OCI-LY7 (cell line): ENCODE measurements around the gene DAPK1. TPM values are rescaled to one million over a fixed set of nuclear protein-coding genes. Genes with fewer than 3 reads are reported as not detected.

Experiments used
- BruUV-seq: library from RNA; stranded (reverse); fragments of 400-500 nt; replicated peaks from 2 replicates; lab custom pipeline; 2021; lab: Mats Ljungman, UMichigan
- CTCF ChIA-PET: fragments of 300-600 bp; sonication (Branson Sonifier 250); formaldehyde crosslinking; loops from one replicate; lab custom pipeline; 2022; ENCODE audit warnings: antibody characterized with exemption; ENCODE audit not compliant: unreplicated experiment; lab: Charles Lee
- POLR2A ChIA-PET: fragments of 300-600 bp; sonication (Branson Sonifier 250); formaldehyde crosslinking; loops from one replicate; lab custom pipeline; 2022; ENCODE audit warnings: antibody characterized with exemption; lab: Charles Lee
- DNase-seq: peaks from one replicate; pipeline ENCODE4 v3.0.0-alpha.2; 2015; ENCODE audit warnings: low spot score
- H2AFZ ChIP-seq: fragments of 200-600 bp; sonication (generic), shearing (Covaris generic); 2 replicates; pipeline ENCODE4 v1.6.1; 2014; ENCODE audit warnings: mild to moderate bottlenecking, antibody characterized with exemption, low read length, moderate library complexity
- H3K27ac ChIP-seq: fragments of 200-600 bp; sonication (generic); 2 replicates; pipeline ENCODE4 v1.5.1; 2014; ENCODE audit warnings: mixed run types, low read depth, mild to moderate bottlenecking, moderate library complexity, low read length, inconsistent platforms; ENCODE audit not compliant: poor library complexity, severe bottlenecking
- H3K36me3 ChIP-seq: fragments of 200-600 bp; sonication (generic); 2 replicates; pipeline ENCODE4 v1.6.1; 2014; ENCODE audit warnings: mild to moderate bottlenecking, antibody characterized with exemption, low read length, moderate library complexity, mixed read lengths; ENCODE audit not compliant: insufficient read depth
- H3K4me1 ChIP-seq: fragments of 200-600 bp; sonication (generic); 2 replicates; pipeline ENCODE4 v1.5.1; 2014; ENCODE audit warnings: mild to moderate bottlenecking, low read length; ENCODE audit not compliant: insufficient read depth, poor library complexity, severe bottlenecking
- H3K4me2 ChIP-seq: fragments of 200-600 bp; sonication (generic); 2 replicates; pipeline ENCODE4 v1.6.1; 2014; ENCODE audit warnings: mild to moderate bottlenecking, low read length
- H3K4me3 ChIP-seq: fragments of 200-600 bp; sonication (generic); 2 replicates; pipeline ENCODE4 v1.5.1; 2014; ENCODE audit warnings: mild to moderate bottlenecking, low read depth, low read length; ENCODE audit not compliant: poor library complexity, severe bottlenecking
- H3K79me2 ChIP-seq: fragments of 200-600 bp; sonication (generic); 2 replicates; pipeline ENCODE4 v1.6.1; 2016; ENCODE audit warnings: low read depth, mild to moderate bottlenecking, low read length, moderate library complexity, mixed read lengths; ENCODE audit not compliant: insufficient read depth
- H3K9me2 ChIP-seq: fragments of 200-600 bp; sonication (generic); 2 replicates; pipeline ENCODE4 v1.6.1; 2016; ENCODE audit warnings: mild to moderate bottlenecking, low read length, mixed read lengths; ENCODE audit not compliant: insufficient read depth
- H3K9me3 ChIP-seq: fragments of 200-600 bp; sonication (generic); 2 replicates; pipeline ENCODE4 v1.6.1; 2014; ENCODE audit warnings: mild to moderate bottlenecking, mixed run types, low read length, mixed read lengths
- H4K20me1 ChIP-seq: fragments of 200-600 bp; sonication (generic); 2 replicates; pipeline ENCODE4 v1.6.1; 2014; ENCODE audit warnings: mild to moderate bottlenecking, antibody characterized with exemption, low read length, moderate library complexity, mixed read lengths; ENCODE audit not compliant: insufficient read depth
- CTCF ChIP-seq: fragments of 200-600 bp; sonication (generic); conservative IDR thresholded peaks from 2 replicates; pipeline ENCODE4 v1.5.1; 2014; ENCODE audit warnings: mild to moderate bottlenecking, antibody characterized with exemption, low read length, moderate library complexity, mixed read lengths
- EZH2phosphoT487 ChIP-seq: fragments of 200-600 bp; sonication (generic); IDR thresholded peaks from 2 replicates; pipeline ENCODE4 v1.6.1; 2018; ENCODE audit warnings: low read depth, borderline replicate concordance, mild to moderate bottlenecking, mixed run types, antibody characterized with exemption, low read length, moderate library complexity, mixed read lengths
- intact Hi-C: fragments of 100-400 bp; cut with micrococcal nuclease; formaldehyde crosslinking; loops from one replicate; pipeline ENCODE4 v1.10.0; 2022; ENCODE audit not compliant: unreplicated experiment
- total RNA-seq, 2 experiments: library from RNA; depleted of rRNA in 1 of 2; stranded (reverse); fragments of >200 nt in 1 of 2; shearing (Covaris generic) in 1 of 2; gene quantifications; 2 replicates each; pipeline ENCODE4 v1.2.3, GENCODE V29; 2014 to 2022

Gene DAPK1
- total RNA-seq, 2 experiments from 2014 or later = 0.25 to 3.5 TPM

GRCh38 chr9:87569008-87569509 lies 71.4 kb downstream of the DAPK1 start:
- ChIA-PET CTCF (interaction anchor here (0.6 kb wide), 1 partner anchor 11 kb away, joined by 3 read pairs; no protein-coding TSS in a partner anchor), POLR2A (interaction anchor here (0.9 to 4.5 kb wide), 6 partner anchors 9 to 34 kb away, joined by 3 to 35 read pairs (median 6); no protein-coding TSS in a partner anchor)
- Histone ChIP-seq H3K9me3 (no peaks in the 10 kb centered on the region), H4K20me1 (no peaks in the 10 kb centered on the region), H3K27ac (no peak overlapping the region), H3K79me2 (no peaks in the 10 kb centered on the region), H3K4me3 (no peak overlapping the region), H3K4me2 (no peak overlapping the region), H2AFZ (peak overlapping the region; percentile 38; the same call in 1 of the 2 replicates), H3K9me2 (no peaks in the 10 kb centered on the region), H3K36me3 (no peaks in the 10 kb centered on the region), H3K4me1 (peaks cover 24% of the 10 kb centered on the region)
- intact Hi-C loops = no loop called here
- no TSS peak for BruUV-seq
- DNase-seq = no peak
- TF ChIP-seq CTCF = no peak
- TF ChIP-seq EZH2phosphoT487 = no peak

GRCh38 chr9:87569518-87569917 lies 71.9 kb downstream of the DAPK1 start:
- H3K79me2 ChIP-seq = no peaks in the 10 kb centered on the region
- peak overlapping the region; percentile 38; the same call in 1 of the 2 replicates for H2AFZ ChIP-seq
- no TSS peak for BruUV-seq
- H3K9me3 ChIP-seq = no peaks in the 10 kb centered on the region
- no peak overlapping the region for H3K4me3 ChIP-seq
- intact Hi-C loops = no loop called here
- H3K36me3 ChIP-seq = no peaks in the 10 kb centered on the region
- H3K4me2 ChIP-seq = no peak overlapping the region
- H3K27ac ChIP-seq = no peak overlapping the region
- no peaks in the 10 kb centered on the region for H3K9me2 ChIP-seq
- ChIA-PET POLR2A (interaction anchor here (0.9 to 4.5 kb wide), 8 partner anchors 9 to 54 kb away, joined by 3 to 35 read pairs (median 6); no protein-coding TSS in a partner anchor), CTCF (interaction anchor here (1.2 kb wide), 1 partner anchor 11 kb away, joined by 3 read pairs; no protein-coding TSS in a partner anchor)
- peak; percentile 26 for DNase-seq
- H3K4me1 ChIP-seq = peaks cover 24% of the 10 kb centered on the region
- no peak for TF ChIP-seq EZH2phosphoT487
- TF ChIP-seq CTCF = no peak
- no peaks in the 10 kb centered on the region for H4K20me1 ChIP-seq
